ENCODE results near the gene A3GALT2. TPM values are rescaled to one million over a fixed set of nuclear protein-coding genes. Genes with fewer than 3 reads are reported as not detected.
A peak's percentile ranks its signal among the peaks of the same experiment; 100 is the strongest.

The A3GALT2 gene
- polyA plus RNA-seq, 2 of the 4 experiments (the other 2 are of a cell fraction): not detected

- POLR2A ChIA-PET: no interaction called here
- Histone ChIP-seq H3K9me3 (no peaks in the 10 kb centered on the region), H3K4me3 (peak overlapping the region; percentile 68), H3K4me1 (peaks cover 47% of the 10 kb centered on the region), H3K27ac (peak overlapping the region; percentile 97 to 98), H3K4me2 (peak overlapping the region; percentile 96)
- peak; percentile 11 to 28 for DNase-seq (ENCODE audit: low read depth in 1 of 2, low spot score in 1 of 2)
- ATAC-seq: peak in 1 of 2 experiments; percentile 13; a peak in 2 of 6 replicates
- CTCF ChIA-PET: interaction anchor here (0.8 to 1.4 kb wide), 4 partner anchors 19 to 123 kb away, joined by 3 to 5 read pairs (median 4); no protein-coding TSS in a partner anchor
- TF ChIP-seq ELK1 (IDR thresholded peaks at IDR 0.05; ENCODE audit: low read depth, low read length): no peak
- TF ChIP-seq PHF8 (IDR thresholded peaks at IDR 0.05; ENCODE audit: borderline replicate concordance, low read depth): no peak
- TF ChIP-seq, protein P1, sequence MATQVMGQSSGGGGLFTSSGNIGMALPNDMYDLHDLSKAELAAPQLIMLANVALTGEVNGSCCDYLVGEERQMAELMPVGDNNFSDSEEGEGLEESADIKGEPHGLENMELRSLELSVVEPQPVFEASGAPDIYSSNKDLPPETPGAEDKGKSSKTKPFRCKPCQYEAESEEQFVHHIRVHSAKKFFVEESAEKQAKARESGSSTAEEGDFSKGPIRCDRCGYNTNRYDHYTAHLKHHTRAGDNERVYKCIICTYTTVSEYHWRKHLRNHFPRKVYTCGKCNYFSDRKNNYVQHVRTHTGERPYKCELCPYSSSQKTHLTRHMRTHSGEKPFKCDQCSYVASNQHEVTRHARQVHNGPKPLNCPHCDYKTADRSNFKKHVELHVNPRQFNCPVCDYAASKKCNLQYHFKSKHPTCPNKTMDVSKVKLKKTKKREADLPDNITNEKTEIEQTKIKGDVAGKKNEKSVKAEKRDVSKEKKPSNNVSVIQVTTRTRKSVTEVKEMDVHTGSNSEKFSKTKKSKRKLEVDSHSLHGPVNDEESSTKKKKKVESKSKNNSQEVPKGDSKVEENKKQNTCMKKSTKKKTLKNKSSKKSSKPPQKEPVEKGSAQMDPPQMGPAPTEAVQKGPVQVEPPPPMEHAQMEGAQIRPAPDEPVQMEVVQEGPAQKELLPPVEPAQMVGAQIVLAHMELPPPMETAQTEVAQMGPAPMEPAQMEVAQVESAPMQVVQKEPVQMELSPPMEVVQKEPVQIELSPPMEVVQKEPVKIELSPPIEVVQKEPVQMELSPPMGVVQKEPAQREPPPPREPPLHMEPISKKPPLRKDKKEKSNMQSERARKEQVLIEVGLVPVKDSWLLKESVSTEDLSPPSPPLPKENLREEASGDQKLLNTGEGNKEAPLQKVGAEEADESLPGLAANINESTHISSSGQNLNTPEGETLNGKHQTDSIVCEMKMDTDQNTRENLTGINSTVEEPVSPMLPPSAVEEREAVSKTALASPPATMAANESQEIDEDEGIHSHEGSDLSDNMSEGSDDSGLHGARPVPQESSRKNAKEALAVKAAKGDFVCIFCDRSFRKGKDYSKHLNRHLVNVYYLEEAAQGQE (IDR thresholded peaks at IDR 0.05): no peak
- no peak for TF ChIP-seq ESRRA (IDR thresholded peaks at IDR 0.05; ENCODE audit: borderline replicate concordance, low read length)
- WGBS (ENCODE audit: missing lambda C conversion rate): 12% methylated on average over 5 of the region's 5 CpGs
- FAIRE-seq: no peak
Measured at GRCh38 chr1:33347650-33347992, 26.7 kb upstream of the A3GALT2 start.

GRCh38 chr1:33346927-33347649 is 26.2 kb upstream of the A3GALT2 start:
- ChIA-PET POLR2A (no interaction called here), CTCF (interaction anchor here (0.8 to 1.4 kb wide), 4 partner anchors 20 to 124 kb away, joined by 3 to 5 read pairs (median 4); no protein-coding TSS in a partner anchor)
- Histone ChIP-seq H3K27ac (peak overlapping the region; percentile 97 to 98), H3K9me3 (no peaks in the 10 kb centered on the region), H3K4me2 (peak overlapping the region; percentile 96), H3K4me3 (peak overlapping the region; percentile 68), H3K4me1 (peaks cover 49% of the 10 kb centered on the region)
- ATAC-seq (peak; percentile 14 to 39; a peak in 5 of 6 replicates), DNase-seq (ENCODE audit: low read depth in 1 of 2, low spot score in 1 of 2) (peak; percentile 33 to 81), FAIRE-seq (no peak)
- TF ChIP-seq, protein P2, sequence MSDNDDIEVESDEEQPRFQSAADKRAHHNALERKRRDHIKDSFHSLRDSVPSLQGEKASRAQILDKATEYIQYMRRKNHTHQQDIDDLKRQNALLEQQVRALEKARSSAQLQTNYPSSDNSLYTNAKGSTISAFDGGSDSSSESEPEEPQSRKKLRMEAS (IDR thresholded peaks at IDR 0.05): peak; percentile 14; the same call in 1 of the 2 replicates
- TF ChIP-seq GATA3 (IDR thresholded peaks at IDR 0.05; ENCODE audit: borderline replicate concordance) (peak; percentile 31; the same call in 1 of the 2 replicates), SMC3 (IDR thresholded peaks at IDR 0.05) (no peak)
- 0% methylated on average over 2 of the region's 2 CpGs for WGBS (ENCODE audit: missing lambda C conversion rate)

DNA sequence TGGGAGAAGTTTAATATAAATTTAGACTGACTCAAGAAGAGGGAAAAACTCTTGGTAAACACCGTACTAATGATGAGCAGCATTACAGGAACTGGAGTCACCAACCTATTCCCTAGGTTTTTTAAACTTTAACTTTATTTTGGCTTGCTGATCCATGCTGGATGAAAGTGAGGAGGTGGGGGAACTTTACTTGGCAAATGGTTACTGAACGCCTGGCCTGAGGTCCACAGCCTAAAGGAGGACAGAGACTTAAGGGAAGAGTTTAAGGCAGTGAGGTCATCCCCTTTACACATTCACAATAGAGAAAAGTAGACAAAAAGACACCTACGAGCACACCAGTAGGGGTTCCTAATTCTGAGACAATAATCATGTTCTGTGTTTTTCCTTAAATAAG is 25.6 kb upstream of the A3GALT2 start:
- no peak for DNase-seq (ENCODE audit: low read depth in 1 of 2, low spot score in 1 of 2)
- H3K4me3 ChIP-seq: peak overlapping the region; percentile 68
- whole genome bisulfite sequencing (ENCODE audit: missing lambda C conversion rate): 0% methylated on average over 3 of the region's 3 CpGs
- TF ChIP-seq HES2 (IDR thresholded peaks at IDR 0.05): no peak
- TF ChIP-seq HOXA7 (CRISPR knock-in tag; IDR thresholded peaks at IDR 0.05): no peak
- TF ChIP-seq NFE2L2 (conservative IDR thresholded peaks at IDR 0.05; ENCODE audit: low read length): no peak
- TF ChIP-seq RNF2 (IDR thresholded peaks at IDR 0.05; ENCODE audit: borderline replicate concordance, low read depth): no peak
- no peak for TF ChIP-seq BCL3 (IDR thresholded peaks at IDR 0.05)
- no peak for TF ChIP-seq ZFP36 (IDR thresholded peaks at IDR 0.05; ENCODE audit: borderline replicate concordance, partially characterized antibody)
- no peak for TF ChIP-seq PBX3 (IDR thresholded peaks at IDR 0.05)
- TF ChIP-seq EHMT2 (IDR thresholded peaks at IDR 0.05; ENCODE audit: low read depth): no peak
- no peak for TF ChIP-seq RCOR1 (IDR thresholded peaks at IDR 0.05; ENCODE audit: low read depth, low read length)
- TF ChIP-seq CTCF (IDR thresholded peaks at IDR 0.05): no peak
- TF ChIP-seq HEYL (CRISPR knock-in tag; IDR thresholded peaks at IDR 0.05): no peak
- no peak for TF ChIP-seq NR3C1 (IDR thresholded peaks at IDR 0.05)
- no peak for TF ChIP-seq RARB (CRISPR knock-in tag; IDR thresholded peaks at IDR 0.05)
- TF ChIP-seq POLR2AphosphoS2 (conservative IDR thresholded peaks at IDR 0.05; ENCODE audit: low read length): no peak
- no peak for TF ChIP-seq CBX8 (IDR thresholded peaks at IDR 0.05)

More for the DNA sequence above, 25.6 kb upstream of the A3GALT2 start:
- Histone ChIP-seq H3K27ac (peak overlapping the region; percentile 97 to 98), H3K4me2 (peak overlapping the region; percentile 96), H3K9me3 (no peaks in the 10 kb centered on the region), H3K4me1 (peaks cover 55% of the 10 kb centered on the region)
- FAIRE-seq (no peak), ATAC-seq (no peak; a peak in 1 of 6 replicates)
- POLR2A ChIA-PET: no interaction called here
- CTCF ChIA-PET: interaction anchor here (1.3 to 1.4 kb wide), 2 partner anchors 20 to 51 kb away, joined by 3 to 5 read pairs; no protein-coding TSS in a partner anchor

All from A549 (cell line).